ENCODE measurements around the gene PTPRN2. TPM values are rescaled to one million over a fixed set of nuclear protein-coding genes. Genes with fewer than 3 reads are reported as not detected.
"Not testable (repeated sequence)": the region's sequence is repeated elsewhere in the genome, so short reads cannot be mapped to it uniquely, and the experiment has no call there.

PTPRN2 gene
- total RNA-seq, 1 experiment from 2014 or later, result 0.11 TPM

DNA sequence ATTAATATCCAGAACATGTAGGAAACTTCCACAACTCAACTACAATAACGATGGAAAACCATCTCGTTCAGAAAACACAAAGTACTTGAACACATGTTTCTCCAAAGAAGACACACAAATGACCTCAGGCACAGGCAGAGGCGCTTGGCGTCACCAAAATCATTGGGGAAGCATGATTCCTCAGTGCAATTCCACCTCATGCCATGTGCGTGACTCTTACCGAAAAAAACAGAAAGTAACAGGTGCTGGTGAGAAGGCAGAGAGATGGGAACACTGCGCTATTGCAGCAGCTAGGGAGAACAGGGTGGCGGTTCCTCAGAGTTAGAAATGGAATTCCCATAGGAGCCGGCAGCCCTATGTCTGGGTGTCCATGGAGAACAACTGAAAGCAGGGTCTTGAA lies 860.9 kb downstream of the PTPRN2 start:
- Histone ChIP-seq H3K36me3 (ENCODE audit: insufficient read depth, low read length, poor library complexity, severe bottlenecking) (no peaks in the 10 kb centered on the region), H3K4me1 (ENCODE audit: insufficient read depth, low read length, poor library complexity, severe bottlenecking) (no peaks in the 10 kb centered on the region), H3K27ac (ENCODE audit: low read depth, low read length, poor library complexity, severe bottlenecking) (no peak overlapping the region), H3K4me3 (ENCODE audit: low read depth, low read length, poor library complexity, severe bottlenecking) (no peak overlapping the region), H3K9me3 (ENCODE audit: low read depth, low read length, poor library complexity, severe bottlenecking) (no peaks in the 10 kb centered on the region), H3K27me3 (replicated peaks; ENCODE audit: insufficient read depth, low read depth, low read length, poor library complexity) (peaks cover 66% of the 10 kb centered on the region)
- intact Hi-C loops (cut with micrococcal nuclease; ENCODE audit: unreplicated experiment), result no loop called here
- ChIA-PET CTCF (no interaction called here), POLR2A (ENCODE audit: low non-redundant PET) (no interaction called here)
- no TSS peak for BruUV-seq (replicated peaks)
- DNase-seq (ENCODE audit: low spot score), result no peak
- TF ChIP-seq EZH2 (IDR thresholded peaks at IDR 0.05; ENCODE audit: borderline replicate concordance, low read depth, low read length, poor library complexity, severe bottlenecking) (no peak), CTCF (conservative IDR thresholded peaks at IDR 0.05; ENCODE audit: low read depth, low read length) (no peak)

- intact Hi-C loops (cut with micrococcal nuclease; ENCODE audit: unreplicated experiment); CTCF ChIA-PET; BruUV-seq (replicated peaks); DNase-seq (ENCODE audit: low spot score); H3K4me3 ChIP-seq (ENCODE audit: low read depth, low read length, poor library complexity, severe bottlenecking); H3K4me1 ChIP-seq (ENCODE audit: insufficient read depth, low read length, poor library complexity, severe bottlenecking); H3K9me3 ChIP-seq (ENCODE audit: low read depth, low read length, poor library complexity, severe bottlenecking); H3K36me3 ChIP-seq (ENCODE audit: insufficient read depth, low read length, poor library complexity, severe bottlenecking); POLR2A ChIA-PET (ENCODE audit: low non-redundant PET); H3K27ac ChIP-seq (ENCODE audit: low read depth, low read length, poor library complexity, severe bottlenecking): not testable (repeated sequence)
- peaks cover 66% of the 10 kb centered on the region for H3K27me3 ChIP-seq (replicated peaks; ENCODE audit: insufficient read depth, low read depth, low read length, poor library complexity)
These were observed 862.3 kb downstream of the PTPRN2 start for GRCh38 chr7:157725312-157725711.

DNA sequence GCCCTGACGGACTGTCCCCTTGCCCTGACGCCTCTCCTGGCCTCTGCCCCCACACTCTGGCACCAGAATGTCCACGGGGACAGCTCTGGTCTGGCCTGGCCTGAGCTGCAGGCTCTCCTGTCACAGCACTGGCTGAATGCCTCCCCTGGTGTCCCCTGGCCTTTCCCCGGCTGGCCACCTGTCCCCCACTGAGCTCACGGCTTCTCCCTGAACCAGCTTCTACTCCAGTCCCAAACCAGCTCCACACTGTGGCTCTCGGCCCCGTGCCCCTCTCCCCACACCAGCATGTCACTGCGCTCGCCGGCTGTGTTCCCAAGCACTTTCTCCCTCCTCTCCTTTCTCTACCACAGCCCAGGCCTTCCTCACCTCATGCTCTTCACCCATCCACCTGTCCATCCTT lies 864.4 kb downstream of the PTPRN2 start:
- Histone ChIP-seq H3K27ac (ENCODE audit: low read depth, low read length, poor library complexity, severe bottlenecking) (no peak overlapping the region), H3K27me3 (replicated peaks; ENCODE audit: insufficient read depth, low read depth, low read length, poor library complexity) (peaks cover 46% of the 10 kb centered on the region), H3K9me3 (ENCODE audit: low read depth, low read length, poor library complexity, severe bottlenecking) (no peaks in the 10 kb centered on the region), H3K4me3 (ENCODE audit: low read depth, low read length, poor library complexity, severe bottlenecking) (no peak overlapping the region), H3K36me3 (ENCODE audit: insufficient read depth, low read length, poor library complexity, severe bottlenecking) (no peaks in the 10 kb centered on the region), H3K4me1 (ENCODE audit: insufficient read depth, low read length, poor library complexity, severe bottlenecking) (no peaks in the 10 kb centered on the region)
- CTCF ChIA-PET, result no interaction called here
- no TSS peak for BruUV-seq (replicated peaks)
- POLR2A ChIA-PET (ENCODE audit: low non-redundant PET), result no interaction called here
- DNase-seq (ENCODE audit: low spot score), result no peak
- no peak for TF ChIP-seq CTCF (conservative IDR thresholded peaks at IDR 0.05; ENCODE audit: low read depth, low read length)
- no peak for TF ChIP-seq EZH2 (IDR thresholded peaks at IDR 0.05; ENCODE audit: borderline replicate concordance, low read depth, low read length, poor library complexity, severe bottlenecking)
- intact Hi-C loops (cut with micrococcal nuclease; ENCODE audit: unreplicated experiment), result no loop called here

- POLR2A ChIA-PET (ENCODE audit: low non-redundant PET), result no interaction called here
- no peaks in the 10 kb centered on the region for H3K4me1 ChIP-seq (ENCODE audit: insufficient read depth, low read length, poor library complexity, severe bottlenecking)
- no peaks in the 10 kb centered on the region for H3K9me3 ChIP-seq (ENCODE audit: low read depth, low read length, poor library complexity, severe bottlenecking)
- intact Hi-C loops (cut with micrococcal nuclease; ENCODE audit: unreplicated experiment), result no loop called here
- CTCF ChIA-PET, result no interaction called here
- H3K27me3 ChIP-seq (replicated peaks; ENCODE audit: insufficient read depth, low read depth, low read length, poor library complexity), result peaks cover 42% of the 10 kb centered on the region
- no peaks in the 10 kb centered on the region for H3K36me3 ChIP-seq (ENCODE audit: insufficient read depth, low read length, poor library complexity, severe bottlenecking)
- TF ChIP-seq CTCF (conservative IDR thresholded peaks at IDR 0.05; ENCODE audit: low read depth, low read length) (no peak), EZH2 (IDR thresholded peaks at IDR 0.05; ENCODE audit: borderline replicate concordance, low read depth, low read length, poor library complexity, severe bottlenecking) (no peak)
- no TSS peak for BruUV-seq (replicated peaks)
- no peak for DNase-seq (ENCODE audit: low spot score)
- no peak overlapping the region for H3K4me3 ChIP-seq (ENCODE audit: low read depth, low read length, poor library complexity, severe bottlenecking)
- no peak overlapping the region for H3K27ac ChIP-seq (ENCODE audit: low read depth, low read length, poor library complexity, severe bottlenecking)
These were observed 865.2 kb downstream of the PTPRN2 start for GRCh38 chr7:157722137-157723060.

All from A673 (cell line).